Thyroid gland (tissue), 4 donors: ENCODE data around the gene LRRFIP2. TPM values are rescaled to one million over a fixed set of nuclear protein-coding genes. Genes with fewer than 3 reads are reported as not detected.

Source experiments
- DNase-seq, 2 donors: peaks; one replicate each; pipeline ENCODE4 v3.0.0-alpha.2; 2019
- H3K27ac ChIP-seq, 3 donors: fragments of 200-600 bp; sonication (generic); 1 replicate in 2 of 3; 2 replicates in 1 of 3; pipeline ENCODE4 v1.5.1; 2016 to 2019; ENCODE audit warnings: mild to moderate bottlenecking in 1 of 3, moderate library complexity in 1 of 3
- H3K27me3 ChIP-seq: fragments of 200-600 bp; sonication (generic); one replicate; pipeline ENCODE4 v1.5.1; 2019
- H3K36me3 ChIP-seq, 2 donors: fragments of 200-600 bp; sonication (generic); one replicate each; pipeline ENCODE4 v1.5.1; 2016 to 2019
- H3K4me1 ChIP-seq, 2 donors: fragments of 200-600 bp; sonication (generic); one replicate each; pipeline ENCODE4 v1.5.1; 2017 to 2019
- H3K4me3 ChIP-seq, 3 donors: fragments of 200-600 bp; sonication (generic); replicated peaks in 1 of 3; 1 replicate in 2 of 3; 2 replicates in 1 of 3; pipeline ENCODE4 v1.5.1; 2016; ENCODE audit warnings: mild to moderate bottlenecking in 1 of 3
- H3K9me3 ChIP-seq: fragments of 200-600 bp; sonication (generic); one replicate; pipeline ENCODE4 v1.5.1; 2017
- POLR2A ChIP-seq, 2 donors: fragments of 450-650 bp; IDR thresholded peaks; one replicate each; pipeline ENCODE4 v1.6.1; 2017; ENCODE audit warnings: antibody characterized with exemption in 2 of 2, mild to moderate bottlenecking in 2 of 2, moderate library complexity in 1 of 2
- WGBS, 2 donors: methylation state at CpG; one replicate each; pipeline ENCODE4 v1.1.5; 2017; 5-methylcytosine and 5-hydroxymethylcytosine counted together
- intact Hi-C: fragments of 100-400 bp; cut with DNase I; formaldehyde crosslinking; loops from one replicate; pipeline ENCODE4 v1.15.1; 2023
- total RNA-seq, 4 donors: library from RNA; depleted of rRNA; stranded (reverse); fragments of >200 nt; gene quantifications; one replicate each; pipeline ENCODE4 v1.2.3, GENCODE V29; 2016
- TF ChIP-seq, protein P1 (sequence below), 6 experiments: fragments of 200-600 bp in 3 of 6; fragments of 450-650 bp in 3 of 6; sonication (generic) in 3 of 6; IDR thresholded peaks; one replicate each; pipeline ENCODE4 v1.5.1; 2016 to 2019; ENCODE audit warnings: antibody characterized with exemption in 6 of 6, mild to moderate bottlenecking in 2 of 6, inconsistent platforms in 1 of 6, moderate library complexity in 1 of 6

LRRFIP2 gene
- total RNA-seq, 4 donors from 2014 or later: 86.4 to 147 (median 93.8) TPM

DNA sequence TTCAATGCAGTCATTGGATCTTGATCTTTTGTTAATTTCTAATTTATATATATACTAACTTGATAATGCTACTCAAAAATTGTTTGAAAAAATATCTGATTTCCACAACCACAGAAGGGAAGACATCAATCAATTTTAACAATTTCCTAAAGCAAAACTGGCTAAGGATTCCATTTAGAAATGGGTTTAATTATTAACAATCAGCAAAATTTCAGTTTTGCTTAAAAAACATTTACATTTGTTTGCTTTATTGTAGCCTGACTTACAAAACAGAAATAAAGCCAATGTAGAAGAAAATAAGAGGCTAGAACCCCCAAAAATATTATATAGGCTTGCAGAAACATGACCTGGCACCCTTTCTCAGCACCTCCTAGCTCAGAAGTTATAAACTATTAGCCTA, 74.9 kb downstream of the LRRFIP2 start:
- Histone ChIP-seq H3K27me3 (no peaks in the 10 kb centered on the region), H3K4me3 (no peak overlapping the region), H3K27ac (no peak overlapping the region), H3K9me3 (no peaks in the 10 kb centered on the region), H3K4me1 (peaks cover 3 to 11% of the 10 kb centered on the region in 2 donors), H3K36me3 (no peaks in the 10 kb centered on the region)
- TF ChIP-seq, protein P1, sequence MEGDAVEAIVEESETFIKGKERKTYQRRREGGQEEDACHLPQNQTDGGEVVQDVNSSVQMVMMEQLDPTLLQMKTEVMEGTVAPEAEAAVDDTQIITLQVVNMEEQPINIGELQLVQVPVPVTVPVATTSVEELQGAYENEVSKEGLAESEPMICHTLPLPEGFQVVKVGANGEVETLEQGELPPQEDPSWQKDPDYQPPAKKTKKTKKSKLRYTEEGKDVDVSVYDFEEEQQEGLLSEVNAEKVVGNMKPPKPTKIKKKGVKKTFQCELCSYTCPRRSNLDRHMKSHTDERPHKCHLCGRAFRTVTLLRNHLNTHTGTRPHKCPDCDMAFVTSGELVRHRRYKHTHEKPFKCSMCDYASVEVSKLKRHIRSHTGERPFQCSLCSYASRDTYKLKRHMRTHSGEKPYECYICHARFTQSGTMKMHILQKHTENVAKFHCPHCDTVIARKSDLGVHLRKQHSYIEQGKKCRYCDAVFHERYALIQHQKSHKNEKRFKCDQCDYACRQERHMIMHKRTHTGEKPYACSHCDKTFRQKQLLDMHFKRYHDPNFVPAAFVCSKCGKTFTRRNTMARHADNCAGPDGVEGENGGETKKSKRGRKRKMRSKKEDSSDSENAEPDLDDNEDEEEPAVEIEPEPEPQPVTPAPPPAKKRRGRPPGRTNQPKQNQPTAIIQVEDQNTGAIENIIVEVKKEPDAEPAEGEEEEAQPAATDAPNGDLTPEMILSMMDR (IDR thresholded peaks at IDR 0.05): no peak
- no peak for TF ChIP-seq POLR2A (IDR thresholded peaks at IDR 0.05)
- DNase-seq: no peak
- intact Hi-C loops: no loop called here

DNA sequence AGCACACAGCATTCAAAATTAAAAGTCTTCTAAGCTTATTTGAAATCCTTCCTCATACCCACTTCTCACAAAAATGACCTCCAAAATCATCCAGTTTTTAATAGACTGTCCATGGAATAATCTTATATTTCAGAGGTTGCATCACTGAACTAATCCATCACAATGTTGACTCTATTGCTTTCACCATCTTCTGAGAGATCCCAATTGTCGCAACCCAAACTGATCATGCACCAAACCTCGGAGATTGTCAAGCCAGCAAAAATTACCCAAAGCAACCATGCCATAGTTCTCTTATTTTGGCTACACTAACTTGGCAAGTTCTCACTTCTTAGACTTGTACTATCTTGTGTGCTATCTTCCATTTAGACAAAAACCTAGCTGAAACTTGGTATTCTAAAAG, 75.5 kb downstream of the LRRFIP2 start:
- TF ChIP-seq, protein P1 (IDR thresholded peaks at IDR 0.05): no peak
- no peak for TF ChIP-seq POLR2A (IDR thresholded peaks at IDR 0.05)
- Histone ChIP-seq H3K36me3 (no peaks in the 10 kb centered on the region), H3K9me3 (no peaks in the 10 kb centered on the region), H3K27ac (no peak overlapping the region), H3K27me3 (no peaks in the 10 kb centered on the region), H3K4me1 (peaks cover 3 to 11% of the 10 kb centered on the region in 2 donors), H3K4me3 (no peak overlapping the region)
- no peak for DNase-seq
- intact Hi-C loops: no loop called here
- 95 to 99% methylated on average over 2 of the region's 2 CpGs for WGBS, 2 donors

DNA sequence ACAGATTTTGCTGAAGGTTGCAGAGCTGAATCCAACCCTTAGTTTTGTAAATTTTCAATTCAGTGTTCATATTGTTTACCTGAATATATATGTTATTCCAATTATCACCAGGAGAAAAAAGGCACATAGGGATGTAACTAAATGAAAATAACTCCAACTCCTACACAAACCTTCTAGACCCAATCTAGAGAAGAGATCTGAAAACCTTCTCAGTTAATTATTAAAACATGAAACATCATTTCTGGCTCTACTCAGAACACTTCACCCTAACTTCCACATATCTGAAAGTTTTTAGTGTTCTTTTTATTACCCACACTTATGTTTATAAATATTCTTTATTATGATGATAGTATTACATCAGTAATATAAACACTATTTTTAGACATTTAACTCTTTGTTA, 76.6 kb downstream of the LRRFIP2 start:
- DNase-seq: no peak
- TF ChIP-seq, protein P1 (IDR thresholded peaks at IDR 0.05): no peak
- no peak for TF ChIP-seq POLR2A (IDR thresholded peaks at IDR 0.05)
- no peaks in the 10 kb centered on the region for H3K36me3 ChIP-seq
- H3K27me3 ChIP-seq: no peaks in the 10 kb centered on the region
- H3K4me1 ChIP-seq: peaks cover 3 to 7% of the 10 kb centered on the region in 2 donors
- H3K4me3 ChIP-seq: no peak overlapping the region
- intact Hi-C loops: no loop called here
- no peak overlapping the region for H3K27ac ChIP-seq
- H3K9me3 ChIP-seq: no peaks in the 10 kb centered on the region

DNA sequence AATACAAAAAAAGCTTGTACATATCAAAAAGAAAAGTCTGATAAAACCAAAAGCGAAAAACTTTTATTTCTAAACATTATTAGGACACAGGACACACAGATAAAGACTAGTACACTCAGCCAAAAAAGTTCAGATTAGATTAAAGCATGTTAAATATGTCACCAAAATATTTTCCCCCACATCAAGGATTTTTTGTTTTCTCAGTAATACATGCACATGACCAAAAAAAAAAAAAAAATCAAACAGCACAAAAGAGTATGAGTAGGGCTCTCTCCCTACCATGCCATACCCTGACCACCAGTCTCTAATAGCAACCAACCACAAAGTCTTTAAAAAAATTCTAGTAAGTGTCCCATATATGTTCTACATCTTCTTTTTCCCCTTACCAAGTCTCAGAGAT, 77.4 kb downstream of the LRRFIP2 start:
- no peak overlapping the region for H3K27ac ChIP-seq
- H3K36me3 ChIP-seq: no peaks in the 10 kb centered on the region
- no peaks in the 10 kb centered on the region for H3K27me3 ChIP-seq
- no peaks in the 10 kb centered on the region for H3K9me3 ChIP-seq
- no peak for DNase-seq
- intact Hi-C loops: no loop called here
- no peak overlapping the region for H3K4me3 ChIP-seq
- peaks cover 3 to 7% of the 10 kb centered on the region in 2 donors for H3K4me1 ChIP-seq
- TF ChIP-seq POLR2A (IDR thresholded peaks at IDR 0.05): no peak
- TF ChIP-seq, protein P1 (IDR thresholded peaks at IDR 0.05): no peak
- 74 to 79% methylated on average over 1 of the region's 1 CpG for WGBS, 2 donors

DNA sequence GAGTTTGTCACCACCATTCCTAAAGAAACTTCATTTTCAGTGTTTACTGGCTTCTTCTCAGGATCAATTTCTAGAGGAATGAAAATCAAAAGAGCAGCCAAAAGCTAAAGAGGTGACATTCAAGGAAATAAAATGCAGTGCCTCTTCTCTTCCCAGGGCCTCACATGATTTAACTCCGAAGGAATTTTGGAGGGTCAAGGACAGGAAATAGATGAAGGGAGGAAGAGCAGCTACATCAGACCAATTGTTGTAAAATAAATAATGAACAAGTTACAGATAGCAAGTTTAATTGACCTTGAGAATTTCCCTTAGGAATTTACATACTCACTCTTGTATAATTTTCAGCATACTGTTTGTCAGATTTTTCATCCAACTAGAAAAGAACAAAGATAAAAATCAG, 78.1 kb downstream of the LRRFIP2 start:
- 41 to 45% methylated on average over 1 of the region's 1 CpG for whole genome bisulfite sequencing, 2 donors
- Histone ChIP-seq H3K4me1 (peaks cover 3 to 7% of the 10 kb centered on the region in 2 donors), H3K27me3 (no peaks in the 10 kb centered on the region), H3K9me3 (no peaks in the 10 kb centered on the region), H3K36me3 (no peaks in the 10 kb centered on the region), H3K4me3 (no peak overlapping the region), H3K27ac (peak overlapping the region in 1 of 3 donors; percentile 23)
- no peak for TF ChIP-seq POLR2A (IDR thresholded peaks at IDR 0.05)
- TF ChIP-seq, protein P1 (IDR thresholded peaks at IDR 0.05): no peak
- intact Hi-C loops: no loop called here
- DNase-seq: no peak
